Glutamatergic neuron (in vitro differentiated cells): ENCODE measurements around the gene CDC45. TPM values are rescaled to one million over a fixed set of nuclear protein-coding genes. Genes with fewer than 3 reads are reported as not detected.

Experiments used
- DNase-seq: peaks from one replicate; pipeline ENCODE4 v3.0.0; 2022
- H3K27ac Mint-ChIP-seq: one replicate; pipeline ENCODE4 v1.8.0; 2020; ENCODE audit warnings: mild to moderate bottlenecking, mixed read lengths, inconsistent platforms; ENCODE audit not compliant: unreplicated experiment
- H3K27me3 Mint-ChIP-seq: one replicate; pipeline ENCODE4 v1.8.0; 2020; ENCODE audit warnings: mild to moderate bottlenecking, moderate library complexity, mixed read lengths, inconsistent platforms; ENCODE audit not compliant: unreplicated experiment
- H3K36me3 Mint-ChIP-seq: one replicate; pipeline ENCODE4 v1.8.0; 2020; ENCODE audit warnings: mild to moderate bottlenecking, mixed read lengths, inconsistent platforms; ENCODE audit not compliant: unreplicated experiment
- H3K4me1 Mint-ChIP-seq: one replicate; pipeline ENCODE4 v1.8.0; 2020; ENCODE audit warnings: mild to moderate bottlenecking, low read depth, mixed read lengths, inconsistent platforms; ENCODE audit not compliant: unreplicated experiment
- H3K4me3 Mint-ChIP-seq: one replicate; pipeline ENCODE4 v1.8.0; 2020; ENCODE audit warnings: mild to moderate bottlenecking, mixed read lengths, inconsistent platforms; ENCODE audit not compliant: unreplicated experiment
- H3K9me3 Mint-ChIP-seq: one replicate; pipeline ENCODE4 v1.8.0; 2020; ENCODE audit warnings: mild to moderate bottlenecking, moderate library complexity, mixed read lengths, inconsistent platforms; ENCODE audit not compliant: unreplicated experiment
- total RNA-seq: library from RNA; stranded (reverse); fragmentation: NEBNext Ultra II Directional; extraction: Animal tissue kit (Norgen Biotek cat#: 25700); gene quantifications from one replicate; pipeline ENCODE4 v1.2.1, GENCODE V29; 2021; ENCODE audit not compliant: unreplicated experiment
- TF ChIP-seq, protein P1 (sequence below): fragments of 200-600 bp; sonication (generic); IDR thresholded peaks from one replicate; pipeline ENCODE4 v1.5.0; 2021; ENCODE audit not compliant: partially characterized antibody, unreplicated experiment

CDC45 gene
- total RNA-seq, 1 donor from 2014 or later = 3.5 TPM

- no peak for DNase-seq
- Mint-ChIP-seq H3K36me3 (no peaks in the 10 kb centered on the region), H3K4me1 (peaks cover 22% of the 10 kb centered on the region), H3K27me3 (peaks cover 11% of the 10 kb centered on the region), H3K4me3 (no peak overlapping the region), H3K9me3 (peaks cover 11% of the 10 kb centered on the region), H3K27ac (no peak overlapping the region)
- TF ChIP-seq, protein P1, sequence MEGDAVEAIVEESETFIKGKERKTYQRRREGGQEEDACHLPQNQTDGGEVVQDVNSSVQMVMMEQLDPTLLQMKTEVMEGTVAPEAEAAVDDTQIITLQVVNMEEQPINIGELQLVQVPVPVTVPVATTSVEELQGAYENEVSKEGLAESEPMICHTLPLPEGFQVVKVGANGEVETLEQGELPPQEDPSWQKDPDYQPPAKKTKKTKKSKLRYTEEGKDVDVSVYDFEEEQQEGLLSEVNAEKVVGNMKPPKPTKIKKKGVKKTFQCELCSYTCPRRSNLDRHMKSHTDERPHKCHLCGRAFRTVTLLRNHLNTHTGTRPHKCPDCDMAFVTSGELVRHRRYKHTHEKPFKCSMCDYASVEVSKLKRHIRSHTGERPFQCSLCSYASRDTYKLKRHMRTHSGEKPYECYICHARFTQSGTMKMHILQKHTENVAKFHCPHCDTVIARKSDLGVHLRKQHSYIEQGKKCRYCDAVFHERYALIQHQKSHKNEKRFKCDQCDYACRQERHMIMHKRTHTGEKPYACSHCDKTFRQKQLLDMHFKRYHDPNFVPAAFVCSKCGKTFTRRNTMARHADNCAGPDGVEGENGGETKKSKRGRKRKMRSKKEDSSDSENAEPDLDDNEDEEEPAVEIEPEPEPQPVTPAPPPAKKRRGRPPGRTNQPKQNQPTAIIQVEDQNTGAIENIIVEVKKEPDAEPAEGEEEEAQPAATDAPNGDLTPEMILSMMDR = no peak
These were observed 29.2 kb upstream of the CDC45 start for GRCh38 chr22:19450363-19451175.

GRCh38 chr22:19451570-19451969 is 28.1 kb upstream of the CDC45 start:
- H3K4me1 Mint-ChIP-seq = peaks cover 17% of the 10 kb centered on the region
- peaks cover 9% of the 10 kb centered on the region for H3K9me3 Mint-ChIP-seq
- H3K36me3 Mint-ChIP-seq = no peaks in the 10 kb centered on the region
- H3K4me3 Mint-ChIP-seq = no peak overlapping the region
- H3K27ac Mint-ChIP-seq = no peak overlapping the region
- TF ChIP-seq, protein P1 = no peak
- peaks cover 8% of the 10 kb centered on the region for H3K27me3 Mint-ChIP-seq
- DNase-seq = no peak

- H3K27me3 Mint-ChIP-seq = peaks cover 4% of the 10 kb centered on the region
- H3K4me1 Mint-ChIP-seq = peaks cover 6% of the 10 kb centered on the region
- H3K27ac Mint-ChIP-seq = no peak overlapping the region
- H3K4me3 Mint-ChIP-seq = no peak overlapping the region
- peaks cover 3% of the 10 kb centered on the region for H3K9me3 Mint-ChIP-seq
- DNase-seq = no peak
- TF ChIP-seq, protein P1 = no peak
- no peaks in the 10 kb centered on the region for H3K36me3 Mint-ChIP-seq
These were observed 26.0 kb upstream of the CDC45 start for GRCh38 chr22:19453718-19454117.

DNA sequence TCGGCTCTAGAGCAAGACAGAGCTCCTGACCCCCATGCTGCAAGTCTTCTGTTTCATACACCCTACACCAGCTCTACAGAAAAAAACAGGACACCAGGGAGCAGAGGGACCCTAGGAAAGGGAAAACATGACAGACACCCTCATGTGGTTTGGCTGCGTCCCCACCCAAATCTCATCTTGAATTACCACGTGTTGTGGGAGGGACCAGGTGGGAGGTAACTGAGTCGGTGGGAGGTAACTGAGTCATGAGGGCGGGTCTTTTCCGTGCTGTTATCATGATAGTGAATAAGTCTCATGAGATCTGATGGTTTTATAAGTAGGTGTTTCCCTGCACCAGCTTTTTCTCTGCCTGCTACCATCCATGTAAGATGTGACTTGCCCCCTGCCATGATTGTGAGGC is 25.6 kb upstream of the CDC45 start:
- DNase-seq = no peak
- H3K27me3 Mint-ChIP-seq = peaks cover 4% of the 10 kb centered on the region
- H3K4me3 Mint-ChIP-seq = no peak overlapping the region
- H3K4me1 Mint-ChIP-seq = peaks cover 4% of the 10 kb centered on the region
- TF ChIP-seq, protein P1 = no peak
- H3K36me3 Mint-ChIP-seq = no peaks in the 10 kb centered on the region
- no peak overlapping the region for H3K27ac Mint-ChIP-seq
- H3K9me3 Mint-ChIP-seq = peaks cover 3% of the 10 kb centered on the region

DNA sequence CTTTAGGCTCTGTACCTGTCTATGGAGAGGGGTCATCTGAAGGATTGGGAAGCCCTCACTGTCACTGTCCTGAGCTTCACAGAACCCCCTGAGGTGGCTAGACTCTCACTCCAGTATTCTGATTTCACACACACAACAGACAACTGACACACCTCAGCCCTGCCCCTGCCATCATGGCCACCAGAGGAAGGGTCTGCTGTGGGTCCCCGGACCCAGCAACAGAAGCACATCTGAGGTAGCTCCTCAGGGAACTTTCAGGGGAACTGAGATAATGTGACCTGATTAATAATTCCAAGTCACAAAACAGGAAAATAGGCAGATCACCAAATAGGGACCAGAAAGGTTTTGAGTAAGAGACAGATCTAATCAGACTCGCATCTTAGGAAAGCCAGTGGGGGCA is 24.7 kb upstream of the CDC45 start:
- Mint-ChIP-seq H3K9me3 (peaks cover 3% of the 10 kb centered on the region), H3K36me3 (no peaks in the 10 kb centered on the region), H3K27ac (no peak overlapping the region), H3K4me3 (no peak overlapping the region), H3K4me1 (no peaks in the 10 kb centered on the region), H3K27me3 (peaks cover 4% of the 10 kb centered on the region)
- TF ChIP-seq, protein P1 = no peak
- DNase-seq = no peak
